Endodermal cell (in vitro differentiated cells): ENCODE data around the gene BMP2K. TPM values are rescaled to one million over a fixed set of nuclear protein-coding genes. Genes with fewer than 3 reads are reported as not detected.

Experiments used
- DNase-seq: peaks from one replicate; pipeline ENCODE4 v3.0.0-alpha.2; 2017
- H3K27ac ChIP-seq: 2 replicates; pipeline ENCODE4 v1.5.1; 2013; ENCODE audit warnings: mild to moderate bottlenecking, low read depth, low read length, moderate library complexity
- H3K27me3 ChIP-seq: 2 replicates; pipeline ENCODE4 v1.6.1; 2013; ENCODE audit warnings: mild to moderate bottlenecking, low read length, moderate library complexity; ENCODE audit not compliant: insufficient read depth, control insufficient read depth, poor library complexity, severe bottlenecking
- H3K36me3 ChIP-seq: 2 replicates; pipeline ENCODE4 v1.7.0; 2013; ENCODE audit warnings: mild to moderate bottlenecking, low read length, moderate library complexity; ENCODE audit not compliant: control insufficient read depth, insufficient read depth
- H3K4me1 ChIP-seq: one replicate; pipeline ENCODE4 v1.7.0; 2013; ENCODE audit warnings: low read length; ENCODE audit not compliant: control insufficient read depth, insufficient read depth
- H3K4me3 ChIP-seq: 2 replicates; pipeline ENCODE4 v1.5.1; 2013; ENCODE audit warnings: mild to moderate bottlenecking, low read length, moderate library complexity
- H3K9ac ChIP-seq: 2 replicates; pipeline ENCODE4 v1.6.1; 2013; ENCODE audit warnings: mild to moderate bottlenecking, low read length, moderate library complexity; ENCODE audit not compliant: poor library complexity, severe bottlenecking; ENCODE audit errors: extremely low read depth
- H3K9me3 ChIP-seq: 2 replicates; pipeline ENCODE4 v1.6.1; 2013; ENCODE audit warnings: mild to moderate bottlenecking, low read length, moderate library complexity; ENCODE audit not compliant: control insufficient read depth
- H3K27ac Mint-ChIP-seq: 2 replicates; pipeline ENCODE4 v1.8.0; 2020; ENCODE audit warnings: mixed read lengths
- H3K27me3 Mint-ChIP-seq: 2 replicates; pipeline ENCODE4 v1.8.0; 2021; ENCODE audit warnings: mild to moderate bottlenecking, mixed read lengths; ENCODE audit not compliant: insufficient read depth
- H3K36me3 Mint-ChIP-seq: 2 replicates; pipeline ENCODE4 v1.8.0; 2020; ENCODE audit warnings: low read depth, mixed read lengths
- H3K4me1 Mint-ChIP-seq: 2 replicates; pipeline ENCODE4 v1.8.0; 2020; ENCODE audit warnings: mixed read lengths
- H3K4me3 Mint-ChIP-seq: 2 replicates; pipeline ENCODE4 v1.8.0; 2020; ENCODE audit warnings: mild to moderate bottlenecking, moderate library complexity, mixed read lengths
- H3K9me3 Mint-ChIP-seq: 2 replicates; pipeline ENCODE4 v1.8.0; 2020; ENCODE audit warnings: mild to moderate bottlenecking, mixed read lengths
- WGBS, 2 experiments: methylation state at CpG; one replicate each; pipeline versions ENCODE4 v1.1.5 to v1.1.7; 2013; ENCODE audit warnings: missing lambda C conversion rate in 2 of 2, mixed read lengths in 1 of 2; ENCODE audit not compliant: insufficient coverage in 1 of 2, insufficient read length in 1 of 2; 5-methylcytosine and 5-hydroxymethylcytosine counted together
- total RNA-seq, 2 donors: library from RNA; stranded (reverse); fragmentation: NEBNext Ultra II Directional in 1 of 2; extraction: Animal tissue kit (Norgen Biotek cat#: 25700) in 1 of 2; gene quantifications; 2 replicates in 1 of 2; 3 replicates in 1 of 2; pipeline ENCODE4 v1.2.1, GENCODE V29; 2021
- TF ChIP-seq, protein P1 (sequence below): fragments of 200-600 bp; sonication (generic); conservative IDR thresholded peaks from 2 replicates; pipeline ENCODE4 v1.5.0; 2021; ENCODE audit warnings: antibody characterized with exemption, mild to moderate bottlenecking

Gene BMP2K
- total RNA-seq, 2 donors from 2014 or later, result 39.4 to 49.1 TPM

DNA sequence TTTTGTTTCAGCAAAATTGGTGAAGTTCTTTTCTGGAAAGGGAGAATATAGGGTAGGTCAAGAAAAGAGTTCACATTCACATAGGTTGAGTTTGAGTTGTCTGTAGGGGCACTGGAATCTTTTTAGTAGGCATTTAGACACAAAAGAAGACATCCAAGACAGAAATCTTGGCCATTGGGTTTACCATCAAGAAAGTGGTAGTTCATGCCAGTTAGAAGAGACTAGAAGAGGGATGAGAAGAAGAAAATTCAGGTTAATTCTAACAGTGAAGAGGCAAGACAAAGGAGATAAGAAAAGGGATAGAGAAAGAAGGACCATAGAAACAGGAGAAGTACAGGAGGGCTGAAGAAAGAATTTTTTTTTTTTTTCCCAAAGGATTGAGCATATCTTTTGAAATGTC is 123.2 kb downstream of the BMP2K start:
- Histone ChIP-seq H3K4me3 (no peak overlapping the region), H3K36me3 (peaks cover 13% of the 10 kb centered on the region), H3K9ac (no peak overlapping the region), H3K27me3 (no peaks in the 10 kb centered on the region), H3K9me3 (no peaks in the 10 kb centered on the region), H3K4me1 (no peaks in the 10 kb centered on the region), H3K27ac (no peak overlapping the region)
- TF ChIP-seq, protein P1, sequence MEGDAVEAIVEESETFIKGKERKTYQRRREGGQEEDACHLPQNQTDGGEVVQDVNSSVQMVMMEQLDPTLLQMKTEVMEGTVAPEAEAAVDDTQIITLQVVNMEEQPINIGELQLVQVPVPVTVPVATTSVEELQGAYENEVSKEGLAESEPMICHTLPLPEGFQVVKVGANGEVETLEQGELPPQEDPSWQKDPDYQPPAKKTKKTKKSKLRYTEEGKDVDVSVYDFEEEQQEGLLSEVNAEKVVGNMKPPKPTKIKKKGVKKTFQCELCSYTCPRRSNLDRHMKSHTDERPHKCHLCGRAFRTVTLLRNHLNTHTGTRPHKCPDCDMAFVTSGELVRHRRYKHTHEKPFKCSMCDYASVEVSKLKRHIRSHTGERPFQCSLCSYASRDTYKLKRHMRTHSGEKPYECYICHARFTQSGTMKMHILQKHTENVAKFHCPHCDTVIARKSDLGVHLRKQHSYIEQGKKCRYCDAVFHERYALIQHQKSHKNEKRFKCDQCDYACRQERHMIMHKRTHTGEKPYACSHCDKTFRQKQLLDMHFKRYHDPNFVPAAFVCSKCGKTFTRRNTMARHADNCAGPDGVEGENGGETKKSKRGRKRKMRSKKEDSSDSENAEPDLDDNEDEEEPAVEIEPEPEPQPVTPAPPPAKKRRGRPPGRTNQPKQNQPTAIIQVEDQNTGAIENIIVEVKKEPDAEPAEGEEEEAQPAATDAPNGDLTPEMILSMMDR, result no peak
- Mint-ChIP-seq H3K4me1 (no peaks in the 10 kb centered on the region), H3K4me3 (no peak overlapping the region), H3K27ac (no peak overlapping the region), H3K36me3 (peaks cover 10% of the 10 kb centered on the region), H3K27me3 (no peaks in the 10 kb centered on the region), H3K9me3 (no peaks in the 10 kb centered on the region)
- DNase-seq, result no peak

- Mint-ChIP-seq H3K36me3 (peaks cover 3% of the 10 kb centered on the region), H3K9me3 (no peaks in the 10 kb centered on the region), H3K27me3 (no peaks in the 10 kb centered on the region), H3K4me1 (peaks cover 3% of the 10 kb centered on the region), H3K4me3 (no peak overlapping the region), H3K27ac (no peak overlapping the region)
- WGBS, 2 experiments, result 92% methylated on average over 1 of the region's 2 CpGs; no CpG with 5 or more reads in 1 of the 2 experiments
- Histone ChIP-seq H3K4me1 (no peaks in the 10 kb centered on the region), H3K36me3 (peaks cover 5% of the 10 kb centered on the region), H3K9me3 (no peaks in the 10 kb centered on the region), H3K4me3 (no peak overlapping the region), H3K9ac (no peak overlapping the region), H3K27ac (no peak overlapping the region), H3K27me3 (no peaks in the 10 kb centered on the region)
- no peak for DNase-seq
- TF ChIP-seq, protein P1, result no peak
Measured at GRCh38 chr4:78901882-78902281, 125.7 kb downstream of the BMP2K start.

DNA sequence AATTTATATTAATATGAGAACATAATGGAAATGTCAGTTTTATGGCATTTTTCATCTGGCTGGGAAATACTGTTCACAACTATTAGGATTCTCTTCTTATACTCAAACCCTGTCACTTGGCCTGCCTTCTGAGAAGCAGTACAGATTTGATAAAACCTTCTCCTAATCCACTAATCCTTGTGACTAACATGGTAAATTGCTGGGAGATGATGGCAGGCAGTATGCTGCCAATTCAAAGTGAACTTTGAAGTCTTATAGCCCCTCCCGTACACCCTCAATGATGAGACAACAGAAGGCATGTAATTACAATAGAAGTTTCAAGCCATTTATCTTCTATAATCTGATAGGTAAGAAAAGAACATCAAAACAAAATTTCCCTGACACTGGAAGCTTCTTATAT is 126.1 kb downstream of the BMP2K start:
- peaks cover 3% of the 10 kb centered on the region for H3K36me3 Mint-ChIP-seq
- WGBS, 2 experiments, result 100% methylated on average over 1 of the region's 1 CpG; no CpG with 5 or more reads in 1 of the 2 experiments
- H3K4me3 ChIP-seq, result no peak overlapping the region
- no peak overlapping the region for H3K27ac ChIP-seq
- DNase-seq, result no peak
- no peaks in the 10 kb centered on the region for H3K4me1 ChIP-seq
- no peaks in the 10 kb centered on the region for H3K9me3 ChIP-seq
- H3K27me3 Mint-ChIP-seq, result no peaks in the 10 kb centered on the region
- H3K27ac Mint-ChIP-seq, result no peak overlapping the region
- H3K9me3 Mint-ChIP-seq, result no peaks in the 10 kb centered on the region
- peaks cover 5% of the 10 kb centered on the region for H3K36me3 ChIP-seq
- no peak overlapping the region for H3K9ac ChIP-seq
- H3K4me1 Mint-ChIP-seq, result peaks cover 4% of the 10 kb centered on the region
- no peaks in the 10 kb centered on the region for H3K27me3 ChIP-seq
- TF ChIP-seq, protein P1, result no peak
- H3K4me3 Mint-ChIP-seq, result no peak overlapping the region
